Measurements from ENCODE around the gene DBNL.

DNA sequence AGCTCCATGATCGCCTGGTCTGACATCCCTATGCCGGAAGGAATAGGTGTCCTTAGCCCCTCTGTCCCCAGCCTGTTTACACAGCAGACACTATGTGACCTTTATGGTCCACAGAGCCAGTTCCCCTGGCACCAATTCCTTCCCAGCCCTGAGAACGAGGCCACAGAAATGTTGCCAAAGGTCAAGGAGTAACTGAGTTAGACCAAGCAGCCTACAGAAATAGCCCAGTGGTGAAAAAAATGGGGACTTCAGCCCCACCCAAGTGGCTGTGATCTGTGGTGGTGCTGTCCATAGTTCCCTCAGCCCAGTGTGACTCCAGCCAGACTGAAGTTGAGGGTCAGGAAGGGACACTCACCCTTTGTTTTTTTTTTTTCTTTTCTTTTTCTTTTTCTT is 18.4 kb downstream of the DBNL start:
- TF ChIP-seq TAF1 (IDR thresholded peaks at IDR 0.05; ENCODE audit: borderline replicate concordance, low read depth, low read length): no peak
- TF ChIP-seq POLR2A (IDR thresholded peaks at IDR 0.05; ENCODE audit: low read depth, low read length): no peak
- no peak for TF ChIP-seq POLR2AphosphoS5 (IDR thresholded peaks at IDR 0.05; ENCODE audit: low read depth, low read length)
